ENCODE data around the gene NKIRAS2.
"Not testable (repeated sequence)": the region's sequence is repeated elsewhere in the genome, so short reads cannot be mapped to it uniquely, and the experiment has no call there.

Gene NKIRAS2

GRCh38 chr17:42000413-42001133 is 19.3 kb upstream of the NKIRAS2 start:
- DNase-seq: no peak

GRCh38 chr17:42001729-42002128 is 18.2 kb upstream of the NKIRAS2 start:
- DNase-seq: no peak

DNA sequence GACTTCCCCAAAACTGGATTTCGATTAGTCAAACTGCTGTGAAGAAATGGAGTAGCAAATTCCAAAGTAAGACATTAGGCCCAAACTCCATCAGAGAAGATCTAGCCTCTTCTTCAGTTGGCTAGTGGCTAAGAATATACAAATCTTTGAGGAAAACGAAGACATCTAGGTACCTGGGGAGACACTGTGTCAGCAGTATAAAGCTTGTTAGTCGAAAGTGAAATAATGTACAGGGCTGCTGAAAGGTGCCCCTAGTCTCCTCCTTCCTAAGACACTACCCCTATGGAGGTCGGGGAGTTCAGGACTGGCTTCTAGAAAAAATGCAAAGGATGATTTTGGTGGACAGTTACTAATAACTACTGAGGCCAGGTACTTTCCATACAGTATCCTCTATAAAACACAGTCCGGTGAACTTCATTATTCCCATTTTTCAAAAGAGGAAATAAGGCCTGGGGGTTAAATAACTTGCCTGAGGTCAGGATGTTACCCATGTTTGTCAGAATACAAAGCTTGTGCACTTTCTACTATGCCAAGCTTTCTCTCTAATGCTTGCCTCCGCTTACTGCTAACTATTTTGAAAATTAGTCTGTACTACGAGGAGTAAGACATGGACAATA is 17.6 kb upstream of the NKIRAS2 start:
- no peak for DNase-seq

DNA sequence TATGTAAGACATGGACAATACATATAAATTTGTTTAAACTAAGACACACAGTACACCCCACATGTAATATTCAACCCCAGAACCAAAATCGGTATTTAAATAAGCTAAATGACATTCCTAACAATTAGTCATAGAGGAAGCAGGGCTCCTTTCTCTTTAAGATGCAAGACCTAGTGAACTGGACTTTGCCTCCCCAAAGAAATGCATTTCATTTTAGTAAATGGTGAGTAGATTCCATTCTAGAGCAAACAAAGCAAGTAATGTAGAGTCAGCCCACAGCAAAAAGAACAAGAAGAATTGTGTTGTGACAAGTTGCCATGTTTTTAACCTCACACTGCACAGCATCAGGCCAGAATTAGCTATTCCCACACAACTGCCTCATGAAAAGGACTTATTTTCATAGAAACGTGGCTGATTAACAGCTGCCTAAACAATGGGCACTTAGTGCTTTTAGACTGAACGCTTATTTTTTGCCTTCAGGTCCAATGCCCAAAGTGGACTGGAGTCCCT is 17.0 kb upstream of the NKIRAS2 start:
- no peak for DNase-seq

- no peak for DNase-seq
Observed at GRCh38 chr17:42005166-42005565, 14.7 kb upstream of the NKIRAS2 start.

- DNase-seq: no peak
Observed at GRCh38 chr17:42009170-42009569, 10.7 kb upstream of the NKIRAS2 start.

GRCh38 chr17:42010266-42010680 is 9.6 kb upstream of the NKIRAS2 start:
- DNase-seq: not testable (repeated sequence)

DNA sequence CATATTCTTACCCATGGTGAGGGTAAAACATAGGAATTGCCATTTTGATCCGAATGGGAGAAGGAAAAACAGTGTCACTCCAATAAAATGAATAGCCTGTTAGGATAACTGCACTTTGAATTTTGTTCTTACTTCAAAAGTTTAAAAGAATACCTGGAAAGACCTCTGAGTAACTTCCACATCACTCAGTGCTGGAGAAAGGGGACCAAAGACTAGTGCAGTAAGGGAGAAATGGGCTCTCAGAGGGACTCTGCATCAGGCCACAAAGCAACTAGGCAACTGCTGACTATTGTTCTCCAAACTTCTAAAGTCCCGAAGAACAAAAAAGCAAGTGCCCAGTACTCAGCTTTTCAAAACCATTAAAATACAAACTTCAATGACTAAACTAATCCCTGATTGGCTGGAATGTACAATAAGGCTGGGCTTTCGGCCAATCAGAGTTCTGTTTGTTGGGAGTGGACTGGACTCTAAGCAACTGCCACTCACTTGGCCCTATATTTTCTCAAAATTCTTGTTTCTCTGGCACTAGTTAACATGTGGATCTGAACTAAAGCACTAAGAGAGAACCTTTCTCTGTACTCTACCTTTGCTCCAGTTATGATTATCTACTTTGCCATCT is 8.9 kb upstream of the NKIRAS2 start:
- DNase-seq: no peak

- DNase-seq: not testable (repeated sequence)
Observed at GRCh38 chr17:42012363-42012762, 7.5 kb upstream of the NKIRAS2 start.

DNA sequence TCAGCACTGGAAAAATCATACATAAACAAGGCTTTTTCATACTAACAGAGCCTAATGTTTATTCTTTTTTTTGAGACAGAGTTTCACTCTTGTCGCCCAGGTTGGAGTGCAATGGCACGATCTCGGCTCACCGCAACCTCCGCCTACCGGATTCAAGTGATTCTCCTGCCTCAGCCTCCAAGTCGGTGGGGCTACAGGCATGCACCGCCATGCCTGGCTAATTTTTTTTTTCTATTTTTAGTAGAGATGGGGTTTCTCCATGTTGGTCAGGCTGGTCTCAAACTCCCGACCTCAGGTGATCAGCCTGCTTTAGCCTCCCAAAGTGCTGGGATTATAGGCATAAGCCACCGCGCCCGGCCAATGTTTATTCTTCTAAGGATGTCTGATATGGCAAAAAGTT is 6.2 kb upstream of the NKIRAS2 start:
- not testable (repeated sequence) for DNase-seq

- DNase-seq: no peak
Observed at GRCh38 chr17:42016411-42016831, 3.5 kb upstream of the NKIRAS2 start.

GRCh38 chr17:42016941-42017865 is 2.7 kb upstream of the NKIRAS2 start, which contains the start of gene DNAJC7:
TSS of gene DNAJC7 (minus strand) at chr17:42017439. CDS start at chr17:42017416, 23 bp downstream.
- peak; percentile 56 for DNase-seq

- DNase-seq: no peak
Observed at GRCh38 chr17:42017866-42018200, 2.1 kb upstream of the NKIRAS2 start.

DNA sequence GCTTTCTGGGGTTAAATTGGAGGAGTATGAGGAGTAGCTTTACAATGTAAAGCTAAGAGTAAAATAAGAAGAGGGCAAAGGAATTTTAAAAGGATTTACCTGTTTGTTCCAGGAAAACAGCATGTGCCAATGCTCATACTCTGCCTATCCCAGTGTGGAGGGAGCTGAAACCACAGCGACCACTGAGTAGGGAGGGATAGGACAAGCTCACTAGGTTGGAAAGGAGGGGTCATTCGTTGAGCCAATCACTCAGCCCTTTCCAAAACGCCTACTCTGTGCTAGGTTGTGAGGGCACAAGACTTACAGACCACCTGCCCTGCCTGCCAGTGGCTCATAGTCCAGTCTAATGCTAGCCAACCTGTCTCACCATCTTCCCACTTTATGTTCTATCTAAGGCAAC is 1.6 kb upstream of the NKIRAS2 start:
- DNase-seq: no peak

GRCh38 chr17:42018988-42019387 is 902 bp upstream of the NKIRAS2 start:
- no peak for DNase-seq

DNA sequence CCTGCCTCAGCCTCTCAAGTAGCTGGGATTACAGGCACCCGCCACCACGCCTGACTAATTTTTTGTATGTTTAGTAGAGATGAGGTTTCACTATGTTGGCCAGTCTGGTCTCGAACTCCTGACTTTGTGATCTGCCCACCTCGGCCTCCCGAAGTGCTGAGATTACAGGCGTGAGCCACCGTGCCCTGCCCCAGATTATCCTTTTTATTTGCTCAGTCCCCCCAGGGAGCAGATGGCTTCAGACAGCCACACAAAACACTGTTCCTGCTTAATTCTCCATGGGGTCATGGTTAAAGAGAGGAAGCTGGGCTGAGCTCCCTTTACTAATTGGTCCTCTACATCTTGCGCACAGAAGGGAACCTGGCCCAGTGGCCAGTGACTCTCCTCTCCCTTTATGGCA is 955 bp downstream of the NKIRAS2 start:
- not testable (repeated sequence) for DNase-seq

GRCh38 chr17:42023524-42024349 is 3.8 kb downstream of the NKIRAS2 start:
- DNase-seq: no peak

DNA sequence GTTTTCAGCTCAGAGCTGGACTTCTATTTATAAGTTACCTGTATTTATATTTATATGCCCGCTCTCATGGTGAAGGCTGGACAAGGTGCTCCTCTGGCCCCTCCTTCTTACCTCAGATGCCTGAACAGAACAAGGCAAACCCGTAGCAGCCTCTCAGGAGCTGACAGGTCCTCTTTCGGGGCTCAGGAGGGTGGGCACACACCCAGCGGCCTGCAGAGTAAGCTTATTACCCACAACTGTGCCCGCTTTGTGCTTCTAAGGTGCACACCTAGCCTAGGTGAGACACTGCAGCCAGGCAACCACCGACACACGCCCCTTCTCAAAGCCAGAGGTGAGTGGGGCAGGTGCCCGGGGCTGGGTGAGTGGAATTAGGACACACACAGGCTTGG is 5.3 kb downstream of the NKIRAS2 start:
- no peak for DNase-seq

DNA sequence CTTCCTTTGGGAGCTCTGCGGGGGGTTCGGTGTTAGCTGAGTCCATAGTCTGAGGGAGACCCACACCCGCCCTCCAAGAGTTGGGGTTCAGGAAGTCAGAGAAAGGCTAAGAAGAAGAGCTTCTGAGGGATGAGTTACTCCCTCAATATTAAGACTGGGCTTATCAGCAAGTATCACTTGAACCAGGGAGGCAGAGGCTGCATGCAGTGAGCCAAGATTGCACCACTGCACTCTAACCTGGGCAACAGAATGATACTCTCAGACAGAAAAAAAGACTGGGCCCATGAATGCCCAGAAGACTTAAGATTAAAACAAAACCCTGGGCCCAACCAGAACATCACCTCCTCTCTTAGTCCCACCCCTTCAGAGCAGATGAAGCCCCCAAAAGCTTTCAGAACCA is 6.0 kb downstream of the NKIRAS2 start:
- DNase-seq: no peak

- no peak for DNase-seq
Observed at GRCh38 chr17:42026857-42027589, 7.1 kb downstream of the NKIRAS2 start.

GRCh38 chr17:42027590-42027889 is 7.7 kb downstream of the NKIRAS2 start:
- no peak for DNase-seq

Data from GOT3 (cell line).